ENCODE data around the gene CCDC170.

DNA sequence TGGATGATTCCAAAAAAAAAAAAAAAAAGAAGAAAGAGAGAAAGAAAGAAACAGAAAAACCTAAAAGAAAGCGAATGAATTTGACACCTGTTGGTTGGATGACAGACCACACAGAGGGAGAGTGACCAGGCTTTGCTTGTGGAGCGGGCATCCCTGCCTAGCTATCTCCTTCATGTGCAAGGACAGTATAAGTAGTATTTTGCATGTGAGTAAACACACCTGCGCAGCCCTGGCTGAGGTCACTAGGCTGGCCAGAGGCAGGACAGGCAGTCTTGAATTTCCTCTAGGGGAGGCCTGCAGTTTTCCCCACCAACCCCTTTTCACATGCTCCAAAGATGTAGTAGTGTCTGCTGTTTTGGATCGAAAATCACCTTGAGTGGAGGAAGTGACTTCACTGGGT lies 126.4 kb downstream of the CCDC170 start:
- TF ChIP-seq YY1 (IDR thresholded peaks at IDR 0.05; ENCODE audit: insufficient read depth, insufficient read length) (no peak), ZNF274 (IDR thresholded peaks at IDR 0.05; ENCODE audit: low read depth, low read length) (no peak), SUZ12 (IDR thresholded peaks at IDR 0.05; ENCODE audit: extremely low read depth, insufficient read depth, insufficient read length) (no peak)

Measured in NT2/D1 (cell line).